ENCODE measurements around the gene MAMSTR.

- TF ChIP-seq POLR2A (IDR thresholded peaks at IDR 0.05; ENCODE audit: low read length) (no peak), GATA1 (IDR thresholded peaks at IDR 0.05; ENCODE audit: low read depth, low read length) (no peak)
Measured at GRCh38 chr19:48695743-48696352, 23.7 kb downstream of the MAMSTR start, which contains the start of gene FUT2.

All from erythroblast (primary cell).